Fibroblast of skin of right quadriceps (primary cell): ENCODE measurements around the gene ATP8A1.
"Not testable (repeated sequence)": the region's sequence is repeated elsewhere in the genome, so short reads cannot be mapped to it uniquely, and the experiment has no call there.

Source experiments
- DNase-seq: peaks from one replicate; pipeline ENCODE4 v3.0.0-alpha.2; 2013

ATP8A1 gene

GRCh38 chr4:42497142-42497910 is 159.6 kb downstream of the ATP8A1 start:
- no peak for DNase-seq

DNA sequence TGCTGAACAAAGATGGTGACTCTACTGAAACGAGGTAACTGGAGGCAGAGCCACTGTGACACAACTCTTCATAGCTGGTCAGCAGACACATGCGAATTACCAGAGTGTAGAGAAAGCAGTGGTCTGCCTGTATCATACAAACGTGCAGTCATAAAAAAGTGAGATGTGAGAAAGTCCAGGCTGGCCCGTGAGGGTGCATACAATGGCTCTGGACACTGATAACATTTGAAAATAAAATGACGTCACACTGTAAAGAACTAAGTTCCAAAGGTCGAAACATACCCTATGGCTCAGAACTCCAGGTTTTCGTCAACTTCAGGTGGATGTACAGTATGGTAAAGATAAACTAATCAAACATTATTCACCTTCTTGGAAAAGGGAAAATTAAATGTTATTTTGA is 163.9 kb downstream of the ATP8A1 start:
- DNase-seq: no peak

DNA sequence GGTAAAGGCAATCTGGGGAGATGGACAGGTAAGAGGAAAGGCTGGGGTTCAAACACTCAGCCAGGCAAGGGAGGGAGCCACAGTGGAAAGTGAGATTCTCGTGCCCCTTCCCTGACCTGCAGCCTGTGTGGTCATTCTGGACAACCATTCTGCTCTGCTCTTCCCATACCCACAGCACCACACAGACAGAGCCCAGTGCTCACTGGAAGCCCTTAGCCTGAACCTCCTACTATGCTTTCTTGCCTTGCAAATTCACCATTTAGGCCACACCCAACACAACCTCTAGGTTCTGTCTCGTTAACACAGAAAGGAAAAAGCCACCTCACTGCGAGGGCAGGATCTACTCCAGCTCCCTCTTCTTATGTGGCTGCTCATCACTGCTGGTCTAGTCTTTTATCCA is 166.9 kb downstream of the ATP8A1 start:
- no peak for DNase-seq

- DNase-seq: no peak
Measured at GRCh38 chr4:42489095-42489494, 167.8 kb downstream of the ATP8A1 start.

DNA sequence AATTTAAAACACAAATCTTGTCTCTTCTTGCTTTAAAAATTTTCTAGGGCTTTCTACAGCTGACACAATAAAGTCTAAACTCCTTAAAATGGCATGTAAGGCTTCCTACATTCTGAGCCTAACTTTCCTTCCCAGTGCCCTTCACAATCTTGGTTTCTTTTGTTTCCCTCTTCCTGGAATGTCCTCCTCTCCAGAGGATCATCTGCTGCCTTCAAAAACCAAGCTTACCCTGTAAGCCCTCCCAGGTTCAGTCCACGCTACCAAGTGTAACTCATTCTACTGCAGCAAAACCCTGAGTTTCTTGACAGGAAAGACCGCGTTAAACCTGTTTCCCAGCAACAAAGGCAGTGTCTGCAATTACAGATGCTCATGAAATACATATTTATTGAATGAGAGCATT is 168.4 kb downstream of the ATP8A1 start:
- no peak for DNase-seq

- no peak for DNase-seq
Measured at GRCh38 chr4:42488114-42488513, 168.8 kb downstream of the ATP8A1 start.

DNA sequence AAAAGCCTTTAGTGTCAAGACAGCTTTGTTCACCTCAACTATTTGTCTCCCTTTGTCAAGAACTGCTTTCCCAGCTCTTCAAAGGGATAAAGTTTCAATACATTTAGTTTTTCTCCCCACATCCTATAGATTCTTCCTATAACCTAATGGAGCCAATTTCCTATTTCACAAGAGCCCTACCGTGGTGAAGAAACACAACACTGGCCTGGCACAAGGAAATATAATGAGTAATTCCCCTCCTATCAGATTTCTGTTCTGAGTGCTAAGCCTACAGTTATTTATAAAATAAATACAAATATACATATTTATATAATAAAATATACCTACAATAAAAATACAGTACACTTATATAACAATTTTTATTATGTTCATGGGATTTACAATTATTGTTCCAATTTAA is 169.7 kb downstream of the ATP8A1 start:
- no peak for DNase-seq

- not testable (repeated sequence) for DNase-seq
Measured at GRCh38 chr4:42486156-42486555, 170.7 kb downstream of the ATP8A1 start.

DNA sequence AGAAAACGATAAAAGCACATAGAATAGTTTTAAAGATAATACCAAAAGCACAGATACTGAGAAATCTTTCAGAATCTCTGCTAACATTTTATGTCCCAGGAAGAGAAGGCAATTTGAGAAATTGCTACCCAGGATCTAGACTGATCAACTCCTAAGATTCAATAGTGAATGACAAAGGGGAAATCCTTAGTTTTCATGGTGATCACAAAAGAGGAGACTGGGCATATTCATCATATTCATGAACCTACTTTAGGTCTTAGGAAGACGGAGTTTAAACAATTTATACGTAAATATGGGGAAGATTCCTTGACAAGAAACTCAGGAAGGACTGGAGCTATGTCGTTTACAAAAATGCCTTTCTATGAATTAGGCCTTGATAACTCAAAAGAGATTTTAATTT is 172.3 kb downstream of the ATP8A1 start:
- DNase-seq: no peak

- peak; percentile 48 for DNase-seq
Measured at GRCh38 chr4:42483426-42484379, 173.2 kb downstream of the ATP8A1 start.

GRCh38 chr4:42482516-42483327 is 174.2 kb downstream of the ATP8A1 start:
- DNase-seq: peak; percentile 14

DNA sequence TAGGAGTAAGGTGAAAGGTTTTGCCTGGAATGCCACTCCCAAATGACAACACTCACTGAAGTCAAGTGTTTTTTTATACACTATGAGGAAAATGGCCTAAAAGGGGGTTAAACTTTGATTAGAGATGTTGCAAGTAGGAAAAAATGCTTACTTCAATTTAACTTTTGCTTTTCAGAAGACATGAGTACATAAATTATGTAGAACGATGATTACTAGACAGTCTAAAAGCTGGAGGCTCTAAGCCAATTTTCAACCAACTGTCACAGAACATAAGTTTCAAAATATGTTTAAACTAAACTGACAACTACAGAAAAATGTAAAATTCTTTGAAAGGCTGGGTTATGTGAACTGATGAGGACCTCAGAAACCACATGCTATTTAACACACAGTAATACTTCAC is 176.2 kb downstream of the ATP8A1 start:
- peak; percentile 60 for DNase-seq

GRCh38 chr4:42480281-42480680 is 176.6 kb downstream of the ATP8A1 start:
- no peak for DNase-seq

DNA sequence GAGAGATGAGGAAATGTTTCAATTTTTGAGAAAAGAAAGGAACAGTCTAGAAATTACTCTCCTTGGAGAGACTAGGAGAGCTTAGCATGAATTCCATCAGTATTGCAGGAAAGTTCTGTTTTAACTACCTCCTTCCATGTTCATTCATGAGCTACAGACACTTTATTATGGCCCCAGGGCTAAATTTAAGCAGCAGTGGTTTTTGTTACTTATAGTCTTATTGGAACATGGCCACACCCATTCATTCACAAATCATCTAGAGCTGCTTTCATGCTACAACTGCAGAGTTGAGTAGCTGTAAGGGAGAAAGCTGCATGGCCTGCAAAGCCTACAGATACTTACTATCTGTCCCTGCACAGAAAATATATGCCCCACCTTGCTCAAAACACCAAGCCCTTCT is 178.0 kb downstream of the ATP8A1 start:
- DNase-seq: no peak

GRCh38 chr4:42478509-42478908 is 178.4 kb downstream of the ATP8A1 start:
- DNase-seq: no peak

DNA sequence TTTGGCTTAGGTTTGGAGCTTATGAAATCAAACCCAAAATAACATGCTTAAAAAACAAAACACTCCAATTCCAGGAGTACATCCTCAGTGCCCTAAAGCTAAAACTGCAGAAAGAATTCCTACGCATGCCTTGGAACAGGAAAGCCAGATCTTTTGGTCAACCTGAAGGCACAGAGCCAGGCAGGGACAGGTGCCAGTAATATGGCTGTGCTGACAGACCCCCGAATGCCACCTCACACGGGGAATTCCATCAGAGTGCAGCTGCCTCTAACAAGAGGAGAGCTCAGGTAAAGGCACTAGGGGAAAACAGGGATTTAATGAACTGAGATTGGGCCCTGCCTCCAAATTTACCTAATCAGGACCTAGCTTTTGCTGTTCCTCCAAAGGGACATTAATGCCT is 182.5 kb downstream of the ATP8A1 start:
- DNase-seq: no peak

DNA sequence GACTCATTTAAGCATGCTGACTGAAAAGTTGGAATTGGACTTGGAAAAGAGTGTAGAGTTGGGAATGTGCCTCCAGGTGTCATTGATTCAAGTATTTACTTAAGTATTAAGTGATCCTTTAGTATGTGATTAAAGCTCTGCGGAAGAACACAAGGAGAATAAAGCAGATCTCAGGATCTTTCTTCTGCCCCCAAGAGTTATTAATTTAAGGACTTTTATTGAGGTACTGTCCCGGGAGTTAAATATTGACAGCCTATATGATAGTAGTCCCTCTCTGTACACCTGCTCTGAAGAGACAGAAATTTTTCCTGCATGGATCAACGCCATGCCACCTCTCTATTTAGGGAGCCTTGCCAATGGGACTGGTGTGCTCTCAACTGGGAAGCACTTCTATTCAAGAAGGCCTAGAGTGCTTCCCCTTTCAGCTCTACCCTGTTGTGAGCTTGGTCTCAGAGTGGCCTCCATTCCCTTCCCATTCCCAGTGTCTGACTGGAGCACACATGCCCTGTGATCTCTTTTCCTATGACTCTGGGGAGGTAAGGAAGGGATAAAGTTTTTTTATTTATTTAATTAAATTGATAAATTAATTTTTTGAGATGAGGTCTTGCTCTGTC is 183.7 kb downstream of the ATP8A1 start:
- no peak for DNase-seq

DNA sequence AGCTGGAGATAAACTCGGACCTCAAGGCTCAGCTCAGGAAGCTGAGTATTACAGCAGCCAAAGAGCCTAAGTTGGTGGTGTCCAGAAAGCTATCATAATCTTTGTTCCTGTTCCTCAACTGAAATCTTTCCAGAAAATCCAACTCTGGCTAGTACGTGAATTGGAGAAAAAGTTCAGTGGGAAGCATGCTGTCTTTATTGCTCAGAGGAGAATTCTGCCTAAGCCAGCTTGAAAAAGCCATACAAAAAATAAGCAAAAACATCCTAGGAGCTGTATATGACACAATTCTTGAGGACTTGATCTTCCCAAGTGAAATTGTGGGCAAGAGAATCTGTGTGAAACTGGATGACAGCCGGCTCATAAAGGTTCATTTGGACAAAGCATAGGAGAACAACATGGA is 185.0 kb downstream of the ATP8A1 start:
- no peak for DNase-seq

DNA sequence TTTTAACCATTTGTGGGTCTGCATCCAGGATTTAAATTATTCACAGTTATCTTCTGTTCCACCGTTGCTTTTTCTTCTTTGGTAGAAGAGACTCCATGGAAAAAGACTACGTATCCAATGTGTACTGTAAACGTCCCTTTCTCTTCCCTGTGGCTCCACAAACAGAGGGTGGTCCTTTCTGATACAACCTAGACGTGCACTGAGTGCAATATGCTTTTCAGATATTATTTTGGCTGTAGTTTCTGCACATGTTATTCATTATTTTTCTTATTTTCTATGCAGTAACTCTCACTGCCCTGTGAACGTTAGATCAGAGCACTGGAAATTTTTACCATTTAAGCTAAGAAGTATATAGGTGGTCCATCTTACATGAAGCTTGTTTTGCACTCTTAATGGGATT is 186.9 kb downstream of the ATP8A1 start:
- no peak for DNase-seq

- DNase-seq: not testable (repeated sequence)
Measured at GRCh38 chr4:42467777-42468176, 189.1 kb downstream of the ATP8A1 start.

DNA sequence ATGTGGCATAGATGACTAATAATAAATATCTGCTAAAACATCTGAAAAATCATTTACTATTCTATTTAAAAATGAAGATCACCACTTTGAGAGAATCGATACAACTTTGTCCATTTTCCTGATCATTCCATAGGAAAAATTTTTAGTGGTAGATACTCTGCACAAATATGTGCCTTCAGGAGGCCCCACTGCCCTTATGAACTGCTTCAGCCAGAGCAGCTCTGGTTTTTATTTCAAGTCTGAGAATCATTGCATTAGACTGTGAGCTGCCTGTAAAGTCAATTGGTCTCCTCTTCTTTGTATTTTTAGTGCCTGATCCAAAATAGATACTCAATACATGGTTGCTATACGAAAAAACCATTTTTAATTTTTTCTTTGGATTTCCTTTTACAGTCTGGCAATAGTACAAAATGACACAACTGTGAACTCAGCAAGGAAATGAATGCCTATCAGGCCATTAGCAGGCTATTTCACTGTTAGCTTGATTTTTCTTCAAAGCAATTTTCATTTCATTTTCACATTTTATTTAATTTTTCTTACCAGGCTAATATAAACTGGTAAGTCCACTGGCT is 190.5 kb downstream of the ATP8A1 start:
- DNase-seq: no peak

- DNase-seq: peak; percentile 15
Measured at GRCh38 chr4:42464550-42465094, 192.3 kb downstream of the ATP8A1 start.
